Keratinocyte (primary cell): ENCODE data around the gene OR8A1. TPM values are rescaled to one million over a fixed set of nuclear protein-coding genes. Genes with fewer than 3 reads are reported as not detected.

Experiments used
- DNase-seq: peaks from one replicate; pipeline ENCODE4 v3.0.0-alpha.2; 2011; ENCODE audit warnings: low read depth, missing footprints, low spot score
- FAIRE-seq: peaks from 2 replicates; lab custom pipeline; 2011; peaks lifted over from hg19 to GRCh38; lab: Jason Lieb, UNC
- H2AFZ ChIP-seq: 2 replicates; pipeline ENCODE4 v1.6.0; 2012; ENCODE audit warnings: low read length, control low read depth, inconsistent platforms; ENCODE audit not compliant: control insufficient read depth
- H3K27ac ChIP-seq: 2 replicates; pipeline ENCODE4 v1.5.1; 2011; ENCODE audit warnings: low read length; ENCODE audit not compliant: control insufficient read depth, insufficient read depth
- H3K27me3 ChIP-seq: 3 replicates; pipeline ENCODE4 v1.6.0; 2011; ENCODE audit warnings: low read length; ENCODE audit not compliant: control insufficient read depth, insufficient read depth; ENCODE audit errors: extremely low read depth
- H3K36me3 ChIP-seq, 2 experiments: 2 replicates in 1 of 2; 3 replicates in 1 of 2; pipeline ENCODE4 v1.5.1; 2011; ENCODE audit warnings: low read length in 2 of 2, mild to moderate bottlenecking in 1 of 2; ENCODE audit not compliant: control insufficient read depth in 2 of 2, insufficient read depth in 2 of 2; ENCODE audit errors: extremely low read depth in 1 of 2
- H3K4me1 ChIP-seq: 3 replicates; pipeline ENCODE4 v1.5.1; 2011; ENCODE audit warnings: low read length; ENCODE audit not compliant: control insufficient read depth, insufficient read depth; ENCODE audit errors: extremely low read depth
- H3K4me2 ChIP-seq: 3 replicates; pipeline ENCODE4 v1.6.0; 2011; ENCODE audit warnings: low read depth, low read length; ENCODE audit not compliant: control insufficient read depth, insufficient read depth; ENCODE audit errors: extremely low read depth
- H3K4me3 ChIP-seq, 3 experiments: fragments of 200-600 bp in 1 of 3; sonication (generic) in 1 of 3; 2 replicates in 2 of 3; 3 replicates in 1 of 3; pipeline ENCODE4 v1.5.1; 2011 to 2016; ENCODE audit warnings: low read length in 3 of 3, mild to moderate bottlenecking in 3 of 3, control low read depth in 2 of 3, inconsistent platforms in 1 of 3, low read depth in 1 of 3, mixed read lengths in 1 of 3, mixed run types in 1 of 3, moderate library complexity in 1 of 3; ENCODE audit not compliant: control insufficient read depth in 2 of 3, insufficient read depth in 2 of 3; ENCODE audit errors: extremely low read depth in 1 of 3
- H3K79me2 ChIP-seq: 2 replicates; pipeline ENCODE4 v1.6.0; 2012; ENCODE audit warnings: low read length; ENCODE audit not compliant: control insufficient read depth, insufficient read depth
- H3K9ac ChIP-seq: 3 replicates; pipeline ENCODE4 v1.6.0; 2011; ENCODE audit warnings: low read length; ENCODE audit not compliant: control insufficient read depth, insufficient read depth; ENCODE audit errors: extremely low read depth
- H3K9me1 ChIP-seq: 3 replicates; pipeline ENCODE4 v1.6.0; 2011; ENCODE audit warnings: low read length; ENCODE audit not compliant: control insufficient read depth, insufficient read depth; ENCODE audit errors: extremely low read depth
- H3K9me3 ChIP-seq: 2 replicates; pipeline ENCODE4 v1.5.1; 2012; ENCODE audit warnings: low read depth, low read length; ENCODE audit not compliant: control insufficient read depth
- H4K20me1 ChIP-seq: 3 replicates; pipeline ENCODE4 v1.6.0; 2011; ENCODE audit warnings: low read length; ENCODE audit not compliant: control insufficient read depth, insufficient read depth; ENCODE audit errors: extremely low read depth
- CTCF ChIP-seq, 3 experiments: IDR thresholded peaks in 1 of 3; conservative IDR thresholded peaks in 1 of 3; optimal IDR thresholded peaks in 1 of 3; 2 replicates in 2 of 3; 3 replicates in 1 of 3; pipeline versions ENCODE3 to v1.5.1; 2011; ENCODE audit warnings: low read length in 3 of 3, mild to moderate bottlenecking in 3 of 3, moderate library complexity in 2 of 3, control low read depth in 1 of 3, inconsistent platforms in 1 of 3; ENCODE audit not compliant: insufficient read depth in 2 of 3; ENCODE audit errors: extremely low read depth in 1 of 3
- EZH2 ChIP-seq: IDR thresholded peaks from one replicate; pipeline ENCODE4 v1.6.1; 2012; ENCODE audit warnings: inconsistent platforms, mild to moderate bottlenecking, low read length, moderate library complexity
- dilution Hi-C: fragments of 300-500 bp; cut with MboI; formaldehyde crosslinking; loops from one replicate; pipeline ENCODE4 v1.7.0; 2020; ENCODE audit warnings: low sequenced_read_pairs; ENCODE audit not compliant: extremely low pct_ligation_motif_present
- polyA plus RNA-seq, 5 experiments: library from polyadenylated mRNA; depleted of rRNA in 3 of 5; stranded (reverse) in 3 of 5; stranded (forward) in 1 of 5; unstranded in 1 of 5; fragments of >200 nt; gene quantifications; 1 replicate in 1 of 5; 2 replicates in 3 of 5; 3 replicates in 1 of 5; pipeline versions ENCODE4 v1.2.1 to v1.2.3, GENCODE V29; 2011 to 2012; ENCODE audit warnings: missing spikeins in 2 of 5, low read depth in 1 of 5, low replicate concordance in 1 of 5

Gene OR8A1
- polyA plus RNA-seq, 1 donor (not counting 4 experiments of a cell fraction or from before 2014, with no cell fraction given) = not detected

GRCh38 chr11:124597626-124598025 lies 27.8 kb downstream of the OR8A1 start:
- Histone ChIP-seq H3K79me2 (no peaks in the 10 kb centered on the region), H2AFZ (no peak overlapping the region), H3K27ac (no peak overlapping the region), H3K27me3 (peaks cover 4% of the 10 kb centered on the region), H3K9ac (no peak overlapping the region), H3K4me2 (no peak overlapping the region), H3K4me1 (no peaks in the 10 kb centered on the region), H3K9me3 (no peaks in the 10 kb centered on the region), H3K9me1 (no peaks in the 10 kb centered on the region), H4K20me1 (no peaks in the 10 kb centered on the region), H3K4me3 (no peak overlapping the region), H3K36me3 (no peaks in the 10 kb centered on the region)
- DNase-seq = no peak
- no peak for FAIRE-seq
- dilution Hi-C loops = no loop called here
- TF ChIP-seq CTCF (optimal IDR thresholded peaks at IDR 0.05 in 1 of 3, IDR thresholded peaks at IDR 0.05 in 1 of 3, conservative IDR thresholded peaks at IDR 0.05 in 1 of 3; ENCODE audit: extremely low read depth in 1 of 3, insufficient read depth in 2 of 3, low read length in 3 of 3) (no peak), EZH2 (no peak)

GRCh38 chr11:124600621-124601320 lies 31.0 kb downstream of the OR8A1 start:
- no peak for DNase-seq
- no peak overlapping the region for H3K9ac ChIP-seq
- dilution Hi-C loops = no loop called here

More at GRCh38 chr11:124600621-124601320, 31.0 kb downstream of the OR8A1 start:
- no peaks in the 10 kb centered on the region for H3K36me3 ChIP-seq
- no peak overlapping the region for H2AFZ ChIP-seq
- H3K4me2 ChIP-seq = no peak overlapping the region
- H3K4me1 ChIP-seq = no peaks in the 10 kb centered on the region
- FAIRE-seq = no peak
- H4K20me1 ChIP-seq = no peaks in the 10 kb centered on the region
- H3K79me2 ChIP-seq = no peaks in the 10 kb centered on the region
- no peak overlapping the region for H3K4me3 ChIP-seq
- peaks cover 4% of the 10 kb centered on the region for H3K27me3 ChIP-seq
- no peaks in the 10 kb centered on the region for H3K9me1 ChIP-seq
- TF ChIP-seq CTCF (optimal IDR thresholded peaks at IDR 0.05 in 1 of 3, IDR thresholded peaks at IDR 0.05 in 1 of 3, conservative IDR thresholded peaks at IDR 0.05 in 1 of 3; ENCODE audit: extremely low read depth in 1 of 3, insufficient read depth in 2 of 3, low read length in 3 of 3) = no peak
- TF ChIP-seq EZH2 = no peak
- H3K27ac ChIP-seq = no peak overlapping the region
- H3K9me3 ChIP-seq = no peaks in the 10 kb centered on the region
